ENCODE data around the gene CDC20. TPM values are rescaled to one million over a fixed set of nuclear protein-coding genes. Genes with fewer than 3 reads are reported as not detected.

The CDC20 gene
- polyA plus RNA-seq, 3 donors = 0.08 to 0.10 TPM; not detected in 1

DNA sequence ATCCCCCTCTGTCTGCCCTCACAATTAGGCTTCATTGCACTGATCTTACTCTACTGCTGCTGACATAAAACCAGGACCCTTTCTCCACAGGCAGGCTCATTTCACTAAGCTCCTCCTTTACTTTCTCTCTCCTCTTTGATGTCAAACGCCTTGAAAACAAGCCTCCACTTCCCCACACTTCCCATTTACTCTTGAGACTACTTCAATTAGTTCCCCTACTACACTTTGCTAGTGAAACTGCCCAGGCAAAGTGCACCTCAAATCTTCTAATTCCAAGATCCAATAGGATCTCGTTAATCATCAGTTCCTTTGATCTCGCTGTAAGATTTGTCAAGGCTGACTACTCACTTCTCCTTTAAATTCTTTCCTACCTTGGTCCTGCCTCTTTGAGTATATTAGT lies 5.9 kb upstream of the CDC20 start:
- Mint-ChIP-seq H3K4me1 (peaks cover 21% of the 10 kb centered on the region), H3K9me3 (no peaks in the 10 kb centered on the region), H3K36me3 (peaks cover 4 to 7% of the 10 kb centered on the region in 2 donors), H3K27ac (peak overlapping the region in 3 of 7 donors; percentile 2 to 49 (median 35)), H3K4me3 (no peak overlapping the region), H3K27me3 (ENCODE audit: low read depth in 3 of 3) (peaks cover 0 to 5% (median 2%) of the 10 kb centered on the region in 3 donors)
- H2AFZ ChIP-seq (ENCODE audit: insufficient read depth, low read depth, low read length, poor library complexity, severe bottlenecking) = no peak overlapping the region
- peaks cover 4 to 6% of the 10 kb centered on the region in 2 donors for H3K4me1 ChIP-seq (ENCODE audit: control insufficient read depth in 1 of 2, insufficient read depth in 2 of 2, low read length in 2 of 2)
- H3K79me2 ChIP-seq (ENCODE audit: insufficient read depth, low read length) = no peaks in the 10 kb centered on the region
- H3K4me3 ChIP-seq (replicated peaks in 1 of 3; ENCODE audit: low read depth in 2 of 3, low read length in 3 of 3) = no peak overlapping the region
- DNase-seq = no peak
- no peak overlapping the region for H3K4me2 ChIP-seq (replicated peaks; ENCODE audit: extremely low read depth, low read length, poor library complexity, severe bottlenecking)
- no peaks in the 10 kb centered on the region for H4K20me1 ChIP-seq (ENCODE audit: insufficient read depth, low read length)
- H3K9ac ChIP-seq (ENCODE audit: insufficient read depth, low read length, poor library complexity, severe bottlenecking) = no peak overlapping the region
- no peaks in the 10 kb centered on the region for H3K27me3 ChIP-seq (ENCODE audit: control insufficient read depth in 2 of 2, insufficient read depth in 2 of 2, low read length in 2 of 2)
- TF ChIP-seq, protein P1, sequence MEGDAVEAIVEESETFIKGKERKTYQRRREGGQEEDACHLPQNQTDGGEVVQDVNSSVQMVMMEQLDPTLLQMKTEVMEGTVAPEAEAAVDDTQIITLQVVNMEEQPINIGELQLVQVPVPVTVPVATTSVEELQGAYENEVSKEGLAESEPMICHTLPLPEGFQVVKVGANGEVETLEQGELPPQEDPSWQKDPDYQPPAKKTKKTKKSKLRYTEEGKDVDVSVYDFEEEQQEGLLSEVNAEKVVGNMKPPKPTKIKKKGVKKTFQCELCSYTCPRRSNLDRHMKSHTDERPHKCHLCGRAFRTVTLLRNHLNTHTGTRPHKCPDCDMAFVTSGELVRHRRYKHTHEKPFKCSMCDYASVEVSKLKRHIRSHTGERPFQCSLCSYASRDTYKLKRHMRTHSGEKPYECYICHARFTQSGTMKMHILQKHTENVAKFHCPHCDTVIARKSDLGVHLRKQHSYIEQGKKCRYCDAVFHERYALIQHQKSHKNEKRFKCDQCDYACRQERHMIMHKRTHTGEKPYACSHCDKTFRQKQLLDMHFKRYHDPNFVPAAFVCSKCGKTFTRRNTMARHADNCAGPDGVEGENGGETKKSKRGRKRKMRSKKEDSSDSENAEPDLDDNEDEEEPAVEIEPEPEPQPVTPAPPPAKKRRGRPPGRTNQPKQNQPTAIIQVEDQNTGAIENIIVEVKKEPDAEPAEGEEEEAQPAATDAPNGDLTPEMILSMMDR (IDR thresholded peaks at IDR 0.05) = no peak
- WGBS (ENCODE audit: insufficient coverage) = 8% methylated on average over 1 of the region's 3 CpGs
- no peaks in the 10 kb centered on the region for H3K36me3 ChIP-seq (replicated peaks in 1 of 2; ENCODE audit: control insufficient read depth in 1 of 2, insufficient read depth in 2 of 2, low read length in 2 of 2)
- intact Hi-C loops (cut with micrococcal nuclease) = loop anchor here in 1 of 2 donors (5.0 kb wide), 1 partner anchor 34 kb away; the partner anchor contains the start of genes MED8 and SZT2
- H3K27ac ChIP-seq (ENCODE audit: low read depth in 1 of 2, low read length in 2 of 2) = no peak overlapping the region
- no peaks in the 10 kb centered on the region for H3K9me3 ChIP-seq (replicated peaks in 1 of 2; ENCODE audit: control insufficient read depth in 1 of 2, insufficient read depth in 1 of 2, low read length in 2 of 2)

DNA sequence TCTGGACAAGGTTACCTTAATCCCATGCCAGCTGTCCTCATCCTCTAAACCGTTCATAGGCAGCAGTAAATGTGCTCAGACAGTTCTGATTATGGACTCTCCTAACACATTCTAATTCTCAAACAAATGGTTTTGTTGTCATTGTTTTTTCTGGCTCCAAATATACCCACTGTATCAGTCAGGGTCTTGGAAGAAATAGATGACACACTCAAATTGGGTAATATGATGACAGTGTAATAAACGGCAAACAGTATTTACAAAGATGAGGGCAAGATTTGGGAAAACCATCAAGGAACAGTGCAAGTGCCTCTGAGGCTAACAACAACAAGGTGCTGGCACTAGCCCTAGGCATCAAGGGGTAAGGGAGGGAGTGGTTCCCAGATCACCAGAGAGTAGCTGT lies 4.3 kb upstream of the CDC20 start:
- peaks cover 4 to 7% of the 10 kb centered on the region in 2 donors for H3K36me3 Mint-ChIP-seq
- Histone ChIP-seq H3K9me3 (replicated peaks in 1 of 2; ENCODE audit: control insufficient read depth in 1 of 2, insufficient read depth in 1 of 2, low read length in 2 of 2) (no peaks in the 10 kb centered on the region), H3K4me1 (ENCODE audit: control insufficient read depth in 1 of 2, insufficient read depth in 2 of 2, low read length in 2 of 2) (peaks cover 14 to 17% of the 10 kb centered on the region in 2 donors), H2AFZ (ENCODE audit: insufficient read depth, low read depth, low read length, poor library complexity, severe bottlenecking) (no peak overlapping the region), H3K27ac (ENCODE audit: low read depth in 1 of 2, low read length in 2 of 2) (no peak overlapping the region), H4K20me1 (ENCODE audit: insufficient read depth, low read length) (peaks cover 8% of the 10 kb centered on the region), H3K36me3 (replicated peaks in 1 of 2; ENCODE audit: control insufficient read depth in 1 of 2, insufficient read depth in 2 of 2, low read length in 2 of 2) (no peaks in the 10 kb centered on the region), H3K79me2 (ENCODE audit: insufficient read depth, low read length) (peaks cover 7% of the 10 kb centered on the region), H3K27me3 (ENCODE audit: control insufficient read depth in 2 of 2, insufficient read depth in 2 of 2, low read length in 2 of 2) (no peaks in the 10 kb centered on the region), H3K9ac (ENCODE audit: insufficient read depth, low read length, poor library complexity, severe bottlenecking) (no peak overlapping the region), H3K4me3 (replicated peaks in 1 of 3; ENCODE audit: low read depth in 2 of 3, low read length in 3 of 3) (no peak overlapping the region), H3K4me2 (replicated peaks; ENCODE audit: extremely low read depth, low read length, poor library complexity, severe bottlenecking) (no peak overlapping the region)
- 90% methylated on average over 2 of the region's 2 CpGs for WGBS (ENCODE audit: insufficient coverage)
- H3K27ac Mint-ChIP-seq = peak overlapping the region in 1 of 7 donors; percentile 68
- intact Hi-C loops (cut with micrococcal nuclease) = loop anchor here in 1 of 2 donors (5.0 kb wide), 1 partner anchor 33 kb away; the partner anchor contains the start of genes MED8 and SZT2
- H3K4me1 Mint-ChIP-seq = peaks cover 25% of the 10 kb centered on the region
- H3K4me3 Mint-ChIP-seq = no peak overlapping the region
- TF ChIP-seq, protein P1 (IDR thresholded peaks at IDR 0.05) = no peak
- H3K9me3 Mint-ChIP-seq = no peaks in the 10 kb centered on the region
- H3K27me3 Mint-ChIP-seq (ENCODE audit: low read depth in 3 of 3) = peaks cover 0 to 2% (median 2%) of the 10 kb centered on the region in 3 donors
- no peak for DNase-seq
